Hindlimb muscle (tissue), 1 donor: ENCODE results near the gene PARD3. TPM values are rescaled to one million over a fixed set of nuclear protein-coding genes. Genes with fewer than 3 reads are reported as not detected.
A peak's percentile ranks its signal among the peaks of the same experiment; 100 is the strongest.

Experiments
- DNase-seq: peaks from one replicate; pipeline ENCODE4 v3.0.0-alpha.2; 2013
- polyA plus RNA-seq: library from polyadenylated mRNA; unstranded; fragments of 120-200 nt; gene quantifications from one replicate; pipeline ENCODE4 v1.2.1, GENCODE V29; 2013; ENCODE audit not compliant: insufficient read length

Gene PARD3
- polyA plus RNA-seq, 1 donor, result 40.7 TPM

GRCh38 chr10:34526758-34527730, 288.1 kb downstream of the PARD3 start:
- peak; percentile 83 for DNase-seq

DNA sequence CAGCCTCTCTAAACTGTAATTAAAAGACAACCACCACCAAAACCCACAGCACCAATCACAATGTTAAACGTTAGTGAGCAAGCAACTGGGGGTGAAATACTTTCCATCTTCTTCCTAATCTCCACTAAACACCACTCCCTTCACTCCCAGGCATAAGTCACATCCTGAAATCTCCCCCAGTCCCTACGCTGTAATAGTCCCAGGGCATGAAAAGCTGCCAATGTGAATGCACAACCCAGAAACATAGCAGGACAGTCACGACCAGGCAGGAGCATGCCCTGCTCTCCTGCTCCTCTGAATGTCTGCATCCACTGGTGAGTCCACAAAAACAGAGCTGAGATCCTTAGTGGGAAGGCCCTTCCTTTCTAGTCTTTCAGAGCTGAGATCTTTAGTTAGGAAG, 288.9 kb downstream of the PARD3 start:
- DNase-seq, result no peak

- no peak for DNase-seq
Measured at GRCh38 chr10:34524369-34525091, 290.6 kb downstream of the PARD3 start.

DNA sequence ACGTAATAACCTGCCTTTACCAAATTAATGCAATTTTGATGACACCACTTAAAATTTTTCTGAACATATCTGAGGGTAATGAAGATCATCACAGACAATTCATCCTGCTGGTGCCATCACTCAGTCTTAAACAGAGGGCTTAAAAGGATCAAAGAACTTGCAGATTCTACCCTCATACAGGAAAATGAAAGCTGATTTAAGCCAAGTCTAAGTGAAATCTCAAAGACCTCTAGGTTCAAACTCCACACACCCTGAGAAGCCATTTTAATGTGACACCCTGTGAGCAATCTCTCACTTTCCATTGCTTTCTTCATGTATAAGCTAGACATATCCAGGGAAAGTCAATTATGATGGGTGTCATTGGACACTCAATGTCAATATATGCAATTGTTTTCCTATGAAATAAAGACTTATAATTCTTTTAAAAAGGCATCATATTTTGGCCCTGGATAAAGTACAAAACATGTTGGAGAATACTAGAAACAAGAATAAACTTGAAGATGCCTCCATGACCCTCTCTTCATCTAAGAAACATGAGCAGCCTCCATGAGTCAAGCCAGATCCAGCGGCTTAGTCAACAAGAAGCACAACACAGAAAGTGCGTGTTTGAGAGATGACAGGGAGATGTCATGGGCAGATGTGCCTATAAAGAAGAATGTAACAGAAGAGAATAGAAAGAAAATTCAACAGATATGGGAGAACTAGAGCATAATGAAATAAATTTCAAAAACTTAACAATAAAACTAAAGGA, 291.9 kb downstream of the PARD3 start:
- DNase-seq, result no peak

GRCh38 chr10:34522546-34522945, 292.6 kb downstream of the PARD3 start:
- DNase-seq, result no peak

DNA sequence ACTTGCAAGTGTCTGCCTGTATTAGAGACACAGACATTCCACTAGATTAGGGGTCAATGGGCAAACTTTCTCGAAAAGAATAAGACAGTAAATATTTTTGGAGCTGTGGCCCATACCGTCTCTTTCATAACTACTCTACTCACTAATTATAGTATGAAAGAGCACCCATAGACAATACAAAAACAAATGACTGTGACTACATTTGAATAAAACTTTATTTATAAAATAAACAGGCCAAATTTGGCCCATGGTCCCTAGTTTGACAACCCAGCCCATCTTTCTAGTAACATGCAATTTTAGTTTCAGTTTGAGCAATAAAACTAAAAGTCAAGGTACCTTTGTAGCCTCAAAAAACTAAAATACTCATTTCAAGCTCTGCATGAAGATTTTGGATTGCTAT, 294.6 kb downstream of the PARD3 start:
- no peak for DNase-seq

DNA sequence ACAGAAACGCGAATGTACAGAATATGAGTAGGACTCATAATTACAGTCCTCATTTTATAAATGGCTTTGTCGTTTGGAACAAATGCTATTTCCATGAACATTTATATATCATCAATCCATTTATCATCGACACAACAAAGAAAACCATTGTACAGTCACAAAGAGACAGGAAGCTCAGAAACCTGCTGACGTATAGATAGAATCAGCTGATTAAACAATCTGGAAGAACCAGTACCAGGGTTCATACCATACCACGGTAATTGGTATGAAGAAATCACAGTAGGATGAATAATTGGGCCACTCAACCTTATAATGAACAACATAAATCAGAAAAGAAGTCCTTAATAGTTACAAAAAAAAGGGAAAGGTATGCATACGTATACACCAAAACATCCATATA, 295.0 kb downstream of the PARD3 start:
- no peak for DNase-seq

GRCh38 chr10:34514290-34514689, 300.8 kb downstream of the PARD3 start:
- no peak for DNase-seq

DNA sequence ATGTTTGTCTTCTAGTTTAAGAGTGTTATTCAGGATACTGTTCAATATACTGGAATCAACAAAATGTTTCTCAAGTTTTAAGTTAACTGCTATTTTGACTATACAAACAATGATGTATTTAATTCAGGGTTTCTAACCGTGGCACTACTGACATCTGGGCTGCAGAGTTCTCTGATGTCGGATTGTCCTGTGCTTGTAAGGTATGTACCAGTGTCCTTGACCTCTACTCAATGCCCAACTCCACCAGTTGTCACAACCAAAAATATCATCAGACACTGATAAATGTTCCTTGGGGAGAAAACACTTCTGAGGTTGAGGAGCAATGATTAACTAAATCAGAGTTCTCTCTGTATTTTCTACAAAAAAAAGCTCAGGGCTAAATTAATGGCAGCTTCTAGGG, 301.5 kb downstream of the PARD3 start:
- no peak for DNase-seq

GRCh38 chr10:34507217-34507616, 307.9 kb downstream of the PARD3 start:
- DNase-seq, result no peak

GRCh38 chr10:34506786-34507185, 308.3 kb downstream of the PARD3 start:
- DNase-seq, result no peak

DNA sequence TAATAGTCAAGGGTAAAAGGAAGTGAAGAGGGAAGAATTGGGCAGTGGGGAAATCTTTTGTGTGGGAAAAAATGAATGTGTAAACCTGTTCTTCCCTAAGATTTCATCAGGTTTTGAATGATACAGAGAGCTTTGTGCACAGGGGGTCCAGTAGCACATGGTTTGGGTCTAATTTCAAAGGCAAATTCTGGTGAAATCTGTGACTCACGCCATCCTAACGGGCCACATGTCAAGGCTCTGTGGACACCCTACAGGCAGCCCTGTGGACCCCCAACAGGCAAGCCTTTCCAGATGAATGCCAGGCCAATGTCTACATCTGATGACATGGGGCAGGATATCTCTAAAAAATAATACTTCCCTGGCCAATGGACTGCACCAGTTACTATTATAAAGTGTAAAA, 309.8 kb downstream of the PARD3 start:
- DNase-seq, result no peak

GRCh38 chr10:34504534-34504933, 310.6 kb downstream of the PARD3 start:
- no peak for DNase-seq

DNA sequence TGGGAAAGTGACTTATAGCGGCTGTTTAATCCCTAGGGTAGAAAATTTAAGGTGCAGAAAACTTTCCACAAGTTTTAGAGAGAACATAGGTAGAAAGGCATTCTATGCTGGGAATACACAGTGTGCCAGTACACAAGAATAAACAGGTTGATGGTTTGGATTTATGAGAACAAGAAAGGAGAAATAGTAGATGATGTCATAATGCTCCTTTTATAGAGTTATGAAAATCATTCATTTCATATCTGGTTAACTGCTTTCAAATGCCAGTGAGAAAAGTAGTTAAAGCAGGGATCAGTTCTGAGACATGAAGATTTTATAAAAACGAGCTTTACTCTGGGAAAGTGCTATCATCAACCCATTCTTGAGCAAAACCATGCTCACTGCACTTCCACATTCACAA, 311.4 kb downstream of the PARD3 start:
- DNase-seq, result no peak

DNA sequence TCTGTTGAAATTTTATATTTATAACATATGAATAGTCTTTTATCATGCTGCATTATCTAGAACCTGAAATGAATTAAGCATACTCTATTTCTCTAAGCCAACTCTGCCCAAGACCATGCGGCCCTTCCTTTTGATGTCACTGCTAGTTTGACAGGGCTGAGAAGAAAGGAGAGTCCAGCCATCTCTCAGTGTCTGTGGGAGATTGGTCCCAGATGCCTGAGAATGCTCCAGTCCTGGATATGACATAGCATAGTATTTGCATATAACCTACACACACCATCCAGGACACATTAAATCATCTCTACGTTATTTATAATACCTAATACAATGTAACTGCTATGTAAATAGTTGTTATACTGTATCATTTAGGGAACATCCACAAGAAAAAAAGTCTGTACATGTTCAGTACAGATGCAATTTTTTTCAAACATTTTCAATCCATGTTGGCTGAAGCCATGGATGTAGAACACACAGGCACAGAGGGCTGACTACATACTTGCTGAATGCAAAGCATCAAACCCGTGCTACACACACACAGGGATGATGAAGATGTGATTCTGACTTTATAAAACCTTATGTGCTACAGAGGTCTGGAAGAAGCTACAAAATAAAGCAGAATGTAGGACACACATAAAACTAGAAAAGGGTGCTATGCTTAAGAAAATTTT, 315.4 kb downstream of the PARD3 start:
- DNase-seq, result no peak

DNA sequence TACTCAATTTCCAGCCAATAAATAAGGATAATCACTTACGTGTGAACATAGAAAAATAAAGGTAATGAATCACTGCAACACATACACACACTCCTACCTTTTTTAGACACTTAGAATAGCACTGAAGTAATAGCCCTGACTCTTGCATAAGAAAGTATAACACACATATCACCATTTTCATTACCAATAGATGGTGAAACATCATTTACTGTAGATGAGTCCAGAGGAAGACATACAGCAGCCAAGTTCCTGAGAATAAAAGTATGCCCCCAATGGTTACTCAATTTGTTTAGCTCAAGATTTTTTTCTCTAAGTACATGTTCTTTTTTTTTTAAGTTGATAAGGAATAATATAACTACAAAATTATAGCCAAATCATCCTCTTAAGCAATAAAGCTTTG, 316.3 kb downstream of the PARD3 start:
- no peak for DNase-seq

GRCh38 chr10:34495938-34496337, 319.2 kb downstream of the PARD3 start:
- DNase-seq, result no peak

- no peak for DNase-seq
Measured at GRCh38 chr10:34494012-34494411, 321.1 kb downstream of the PARD3 start.

GRCh38 chr10:34492081-34492480, 323.0 kb downstream of the PARD3 start:
- no peak for DNase-seq

- DNase-seq, result no peak
Measured at GRCh38 chr10:34491678-34492077, 323.4 kb downstream of the PARD3 start.

DNA sequence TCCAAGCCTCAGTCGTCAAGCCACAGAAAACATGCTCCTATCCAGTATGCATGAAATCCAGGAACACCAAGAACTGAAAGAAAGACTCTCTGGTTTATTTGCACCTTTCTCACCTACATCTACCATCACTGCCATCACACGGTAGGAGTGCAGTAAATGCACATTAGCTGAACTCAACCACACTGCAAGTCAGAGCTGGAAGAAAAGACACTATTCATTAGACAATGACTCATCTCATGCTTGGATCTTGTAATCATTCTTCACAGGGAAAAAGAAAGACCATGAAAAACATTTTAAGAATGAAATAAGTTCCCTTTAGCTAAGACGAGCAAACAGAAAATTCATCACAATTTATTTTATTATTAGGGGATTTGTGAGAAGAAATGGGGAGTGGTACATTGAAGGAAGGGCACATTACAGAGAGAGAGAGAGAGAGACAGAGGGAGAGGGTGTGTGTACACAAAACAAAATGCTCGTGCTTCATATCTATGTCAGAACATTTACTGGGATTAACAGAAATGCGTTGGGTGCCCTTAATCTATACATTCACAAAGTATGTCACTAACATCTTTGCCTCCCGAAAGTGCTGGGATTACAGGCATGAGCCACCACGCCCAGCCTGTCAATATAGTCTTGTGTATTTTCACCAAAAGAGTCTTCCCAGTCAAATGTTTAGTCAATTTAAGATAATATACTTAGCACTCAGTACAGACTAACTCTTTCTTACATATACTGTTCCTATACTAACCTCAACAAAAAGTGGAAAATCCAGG, 324.9 kb downstream of the PARD3 start:
- DNase-seq, result no peak

DNA sequence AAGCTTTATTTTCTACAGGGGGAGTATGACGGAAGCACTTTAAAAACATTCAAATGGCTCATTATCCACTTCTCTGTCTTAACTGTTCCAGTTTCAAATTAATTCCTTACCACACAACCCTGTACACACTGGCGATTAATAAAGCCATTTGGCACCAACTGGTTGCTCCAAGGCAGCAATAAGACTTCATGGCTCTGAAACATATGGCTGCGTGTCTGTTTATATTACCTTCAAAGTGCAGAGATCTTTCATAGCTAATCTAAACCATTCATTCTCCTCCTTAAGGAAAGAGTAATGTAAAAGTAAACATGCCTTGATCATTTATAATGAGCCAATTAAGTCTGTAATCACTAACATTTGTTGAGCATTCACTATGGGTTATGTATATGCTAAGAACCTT, 325.7 kb downstream of the PARD3 start:
- no peak for DNase-seq
